ENCODE results near the gene B3GAT3.
"Not testable (repeated sequence)": the region's sequence is repeated elsewhere in the genome, so short reads cannot be mapped to it uniquely, and the experiment has no call there.

B3GAT3 gene

DNA sequence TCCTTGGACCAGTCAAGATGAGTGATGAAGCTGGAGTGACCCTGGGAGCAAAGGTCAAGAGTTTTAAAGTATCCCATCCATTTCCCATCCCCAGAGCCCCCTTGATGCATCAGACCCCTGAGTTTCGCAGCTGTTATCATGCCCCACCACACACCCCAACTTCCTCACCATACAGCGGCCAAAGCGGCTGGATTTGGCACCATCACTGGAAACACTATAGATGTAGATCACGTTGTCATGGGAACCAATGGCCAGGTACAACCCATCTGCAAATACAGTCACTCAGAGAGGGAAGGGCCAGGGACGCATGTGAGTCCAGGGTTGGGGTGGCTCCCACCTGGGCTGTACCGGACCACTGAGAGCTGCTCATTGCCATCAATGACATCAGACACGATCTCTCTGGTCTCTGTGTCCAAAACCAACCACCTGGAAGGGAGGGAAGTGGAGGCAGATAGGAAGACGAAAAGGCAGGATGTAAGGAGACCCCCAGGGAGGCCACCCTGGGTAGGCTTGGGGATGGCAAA, 17.9 kb downstream of the B3GAT3 start:
- DNase-seq = peak; percentile 40

DNA sequence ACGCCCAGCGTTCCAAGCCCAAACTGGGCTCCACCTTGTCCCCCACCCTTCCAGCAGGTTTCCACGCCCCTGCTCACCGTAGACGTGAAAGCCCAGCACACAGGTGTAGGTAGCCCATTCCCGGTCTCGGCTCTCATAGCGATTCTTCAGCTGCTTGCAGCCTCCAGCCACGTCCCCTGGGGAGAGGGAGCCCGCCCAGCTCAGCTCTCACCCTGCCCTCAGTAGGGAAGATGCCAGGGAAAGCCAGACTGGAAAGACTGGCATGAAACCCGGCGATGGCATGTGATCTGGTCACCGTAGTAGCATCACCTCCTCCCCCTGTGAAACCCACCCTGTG, 18.7 kb downstream of the B3GAT3 start:
- no peak for DNase-seq

DNA sequence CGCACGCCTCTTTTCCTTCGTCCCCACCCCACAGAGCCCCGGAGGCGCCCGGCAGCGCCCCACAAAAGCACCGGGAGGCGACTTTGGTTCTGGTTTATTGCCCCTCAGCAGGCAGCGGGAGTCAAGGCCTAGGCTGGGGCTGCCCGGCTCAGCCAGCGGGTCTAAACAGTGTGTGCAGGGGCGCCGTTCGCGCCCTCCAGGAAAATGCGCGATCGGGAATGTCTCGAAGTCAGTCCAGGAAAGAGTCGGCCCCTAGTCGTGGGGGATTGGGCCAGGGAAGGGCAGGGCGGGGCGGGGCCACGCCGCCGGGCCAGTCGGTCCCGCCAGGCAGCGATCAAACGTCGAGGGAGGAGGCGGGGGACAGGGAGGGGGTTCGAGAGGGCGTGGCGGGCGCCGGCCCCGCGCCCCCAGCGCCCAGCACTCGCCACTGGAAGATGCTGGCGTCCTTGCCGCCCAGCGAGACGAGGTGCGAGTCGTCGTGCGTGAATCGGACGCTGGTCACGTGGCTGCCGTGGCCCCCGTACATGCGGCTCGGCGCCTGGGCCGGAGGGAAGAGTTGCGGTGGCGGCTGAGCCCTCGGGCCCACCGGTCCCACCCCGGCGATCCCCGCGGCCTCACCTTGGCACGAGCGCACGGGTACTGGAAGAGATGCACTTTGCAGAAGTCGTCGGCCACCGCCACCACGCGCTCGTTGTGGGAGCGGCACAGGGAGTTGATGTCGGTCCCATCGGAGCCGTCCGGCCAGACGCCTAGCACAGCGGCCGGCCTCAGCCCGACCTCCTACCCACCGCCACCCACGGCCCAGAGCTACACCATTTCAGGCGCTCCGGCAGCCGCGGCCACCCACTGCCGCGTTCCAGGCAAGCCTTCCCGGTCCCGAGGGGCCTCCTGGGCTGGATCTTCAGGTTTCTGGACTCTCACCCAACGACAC, 19.4 kb downstream of the B3GAT3 start:
- no peak for DNase-seq

- peak; percentile 99 for DNase-seq
Measured at GRCh38 chr11:62601372-62602140, 20.2 kb downstream of the B3GAT3 start, which contains the start of gene MTA2. Gene MTA2, minus strand, starts transcription at chr11:62601865. Its CDS starts 415 bp downstream, at chr11:62601450.

GRCh38 chr11:62601122-62601371, 20.7 kb downstream of the B3GAT3 start:
- peak; percentile 47 for DNase-seq

DNA sequence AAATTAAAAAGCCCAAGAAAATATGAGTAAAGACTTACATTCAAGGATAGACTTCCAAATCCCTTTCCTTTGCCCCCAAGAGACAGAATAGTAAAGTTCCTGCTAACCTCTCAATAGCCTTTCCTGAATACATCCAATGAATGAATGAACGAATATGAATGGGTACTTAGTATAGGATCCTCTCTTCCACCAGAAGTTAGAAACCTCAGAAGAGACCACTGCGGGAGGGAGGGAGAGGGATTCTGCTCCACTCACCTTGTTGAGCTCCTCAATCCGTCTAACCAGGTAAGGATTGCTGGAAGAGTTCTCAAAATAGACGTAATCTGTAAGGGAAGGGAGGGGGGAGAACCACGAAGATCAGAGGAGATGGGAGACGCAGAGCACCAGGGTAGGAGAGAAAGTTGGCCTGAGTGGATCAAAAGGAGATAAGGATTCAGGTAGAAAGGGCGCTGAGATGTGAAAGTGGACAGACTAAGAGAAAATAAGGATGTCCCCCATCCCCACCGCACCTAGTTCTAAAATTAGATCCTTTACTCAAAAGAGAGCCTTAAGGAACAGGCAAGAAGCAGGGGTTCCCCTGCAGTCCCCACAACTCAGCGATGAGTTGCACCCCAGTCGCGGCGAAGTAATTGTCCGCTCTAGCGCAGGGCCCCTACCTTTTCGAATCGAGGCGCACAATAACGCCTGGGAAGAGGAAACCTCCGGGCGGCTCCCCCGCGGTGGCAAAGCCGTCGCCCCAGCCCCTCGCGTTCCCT, 21.2 kb downstream of the B3GAT3 start:
- DNase-seq = peak; percentile 29

- DNase-seq = peak; percentile 46
Measured at GRCh38 chr11:62599901-62600300, 21.9 kb downstream of the B3GAT3 start.

GRCh38 chr11:62599069-62599696, 22.6 kb downstream of the B3GAT3 start:
- DNase-seq = peak; percentile 99

GRCh38 chr11:62595124-62595523, 26.7 kb downstream of the B3GAT3 start:
- DNase-seq = no peak

DNA sequence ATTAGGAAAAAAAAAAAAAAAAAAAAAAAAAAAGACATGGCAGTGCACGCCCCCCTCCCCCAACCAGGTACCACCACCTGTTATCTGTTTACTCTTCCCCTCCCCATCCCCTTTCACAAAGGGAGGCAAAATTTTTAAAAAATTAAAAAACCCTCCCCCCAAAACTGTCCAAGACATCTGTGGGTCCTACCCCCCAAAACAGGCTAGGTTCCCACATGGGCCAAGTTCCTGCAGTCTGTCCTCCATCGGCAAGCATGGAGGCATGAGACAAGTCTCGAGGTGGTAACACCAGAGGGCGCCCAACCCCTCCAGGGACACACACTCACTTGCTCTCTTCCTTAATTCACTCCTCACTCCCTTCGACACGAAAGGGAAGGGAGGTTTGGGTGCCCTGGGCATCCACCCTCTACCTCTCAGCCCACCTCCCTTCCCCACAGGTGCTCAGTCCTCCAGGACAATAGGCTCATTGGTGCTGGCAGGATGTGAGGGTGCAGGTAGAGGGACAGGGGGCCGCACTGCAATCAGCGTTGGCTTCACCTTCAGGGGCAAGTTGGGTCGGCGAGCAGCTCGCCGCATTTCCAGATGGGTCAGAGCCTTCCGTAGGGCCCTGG, 28.2 kb downstream of the B3GAT3 start:
- DNase-seq = peak; percentile 91

DNA sequence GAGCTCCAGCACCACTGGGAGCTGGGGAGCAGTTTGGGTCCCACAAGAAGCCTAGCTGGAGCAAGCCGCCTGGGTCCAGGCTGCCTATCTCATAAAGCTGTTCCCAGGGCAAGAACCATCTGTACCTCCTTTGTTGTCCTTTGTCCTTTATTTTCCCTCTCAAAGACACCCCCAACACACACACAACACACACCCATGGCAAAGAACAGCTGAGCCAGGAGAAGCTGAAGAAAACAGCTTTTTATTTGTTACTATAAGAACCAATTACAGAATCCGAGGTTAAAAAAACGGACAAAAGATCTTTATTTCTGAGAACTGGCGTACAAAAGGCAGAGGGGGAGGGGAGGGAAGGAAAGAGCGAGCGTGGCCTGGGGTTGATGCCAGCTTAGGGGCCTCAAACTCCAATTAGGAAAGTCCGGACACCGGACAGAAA, 28.8 kb downstream of the B3GAT3 start:
- DNase-seq = no peak

DNA sequence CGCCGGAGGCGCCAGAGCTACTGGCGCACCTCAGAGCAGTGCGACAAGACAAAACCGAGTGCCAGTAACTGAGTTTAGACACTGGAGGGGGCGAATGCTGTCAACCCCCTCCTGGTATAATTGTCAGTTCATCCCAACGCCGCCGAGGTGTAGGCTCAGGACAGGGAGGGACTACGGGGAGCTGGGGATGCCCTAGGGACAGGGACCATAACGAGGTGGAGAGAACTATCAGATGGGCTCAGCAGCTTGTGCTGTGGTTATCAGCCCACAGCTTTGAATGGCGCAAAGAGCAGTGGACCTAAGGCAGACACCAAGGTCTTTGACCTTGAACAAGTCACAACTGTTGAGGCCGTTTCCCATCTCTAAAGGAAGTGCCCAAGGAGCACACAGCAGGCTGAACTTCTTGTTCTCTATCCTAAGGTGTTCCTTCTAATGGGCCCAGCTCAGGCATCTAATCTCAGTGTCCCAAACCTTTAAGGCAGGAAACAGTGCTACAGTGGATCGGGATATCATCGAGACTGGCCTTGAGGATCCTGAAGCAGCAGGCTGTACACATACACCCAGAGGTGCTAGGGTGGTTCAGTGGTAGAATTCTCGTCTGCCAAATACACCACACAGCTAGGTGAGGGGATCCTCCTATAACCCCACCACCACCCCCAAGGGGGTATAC, 29.5 kb downstream of the B3GAT3 start:
- DNase-seq = peak; percentile 69

DNA sequence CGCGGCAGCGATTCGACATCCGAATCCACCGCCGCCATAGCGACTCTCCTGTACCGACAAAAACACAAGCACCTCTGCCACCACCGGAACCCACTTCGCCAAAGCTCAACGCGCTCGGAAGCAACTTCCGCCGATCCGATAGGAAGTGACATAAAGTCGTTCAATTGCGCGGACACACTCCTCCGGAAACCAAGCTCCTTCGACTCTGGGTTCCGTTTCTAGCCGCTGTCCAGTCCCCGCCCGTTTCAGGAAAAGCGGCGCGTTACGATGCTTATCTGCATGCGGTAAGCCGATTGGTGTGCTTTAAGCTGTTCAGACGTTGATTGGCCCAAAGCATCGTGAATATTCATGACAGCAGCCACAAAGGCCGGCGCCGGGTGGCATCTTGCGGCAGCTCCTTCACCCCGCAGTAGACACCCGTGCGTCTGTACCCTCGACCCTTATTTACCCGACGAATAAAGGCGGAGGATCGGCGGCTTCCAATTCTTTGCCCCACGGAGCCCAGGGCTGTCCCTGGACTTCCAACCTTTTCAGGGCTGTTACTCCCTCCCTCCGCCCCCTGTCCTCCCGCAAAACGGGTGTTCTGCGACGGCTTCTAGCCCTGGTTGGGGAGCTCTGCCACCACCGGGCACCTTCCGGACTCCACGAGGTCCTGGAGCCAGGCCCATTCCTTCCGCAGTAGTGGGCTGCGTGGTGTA, 30.2 kb downstream of the B3GAT3 start, which contains the start of gene TUT1:
Gene TUT1 (minus strand): TSS at position 76 of the 698 bp plus-strand sequence. CDS start 38 bp downstream, at position 38.
- DNase-seq = peak; percentile 99

- DNase-seq = peak; percentile 62
Measured at GRCh38 chr11:62588966-62589637, 32.7 kb downstream of the B3GAT3 start.

DNA sequence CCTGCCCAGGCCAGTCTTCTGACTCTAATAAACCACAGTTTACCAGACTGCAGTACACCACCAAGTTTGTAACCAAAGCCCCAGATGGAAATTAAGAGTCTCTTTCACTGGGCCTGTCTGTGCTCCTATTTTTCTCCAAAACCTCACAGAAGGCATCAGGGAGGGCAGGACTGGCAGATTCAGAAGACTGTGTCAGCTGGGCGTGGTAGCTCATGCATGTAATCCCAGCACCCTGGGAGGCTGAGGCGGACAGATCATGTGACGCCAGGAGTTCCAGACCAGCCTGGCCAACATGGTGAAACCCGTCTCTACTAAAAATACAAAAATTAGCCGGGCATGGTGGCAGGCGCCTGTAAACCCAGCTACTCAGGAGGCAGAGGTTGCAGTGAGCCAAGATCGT, 36.4 kb downstream of the B3GAT3 start:
- DNase-seq = not testable (repeated sequence)

- not testable (repeated sequence) for DNase-seq
Measured at GRCh38 chr11:62581735-62582134, 40.1 kb downstream of the B3GAT3 start.

- no peak for DNase-seq
Measured at GRCh38 chr11:62580959-62581715, 40.6 kb downstream of the B3GAT3 start.

GRCh38 chr11:62579252-62579651, 42.5 kb downstream of the B3GAT3 start:
- no peak for DNase-seq

GRCh38 chr11:62578541-62578940, 43.2 kb downstream of the B3GAT3 start:
- no peak for DNase-seq

All from hematopoietic multipotent progenitor cell treated with erythropoietin and hydrocortisone succinate and interleukin-3 and kit ligand, for 8 days (in vitro differentiated cells).